AG10803 (cell line): Measurements from ENCODE around the gene PARD3.

Experiments
- DNase-seq: peaks from one replicate; pipeline ENCODE4 v3.0.0; 2010; ENCODE audit warnings: low read depth
- H3K4me3 ChIP-seq: 2 replicates; pipeline ENCODE4 v1.5.1; 2011; ENCODE audit warnings: mild to moderate bottlenecking, low read length, control low read depth
- TF ChIP-seq, protein P1 (sequence below): conservative IDR thresholded peaks from 2 replicates; pipeline ENCODE4 v1.5.1; 2011; ENCODE audit warnings: mild to moderate bottlenecking, low read length, control low read depth, inconsistent platforms

PARD3 gene

DNA sequence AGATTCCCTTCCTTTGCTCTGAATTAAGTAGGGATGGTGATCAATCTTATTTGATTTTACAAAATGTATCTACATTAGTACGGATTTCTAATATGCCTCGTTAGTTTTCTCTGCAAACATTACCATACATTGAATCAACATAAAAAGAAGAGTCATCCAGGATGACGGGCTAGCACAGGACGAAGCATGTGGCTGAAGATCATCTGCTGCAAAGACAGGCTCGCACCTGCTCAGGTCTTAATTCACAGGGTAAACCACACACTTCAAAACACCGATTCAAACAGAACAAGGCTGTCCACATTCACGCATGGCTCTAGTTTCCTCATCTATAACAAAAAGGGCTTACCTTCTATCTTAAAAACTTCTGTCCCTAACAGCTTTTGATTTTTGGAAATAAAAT lies 323.0 kb downstream of the PARD3 start:
- TF ChIP-seq, protein P1, sequence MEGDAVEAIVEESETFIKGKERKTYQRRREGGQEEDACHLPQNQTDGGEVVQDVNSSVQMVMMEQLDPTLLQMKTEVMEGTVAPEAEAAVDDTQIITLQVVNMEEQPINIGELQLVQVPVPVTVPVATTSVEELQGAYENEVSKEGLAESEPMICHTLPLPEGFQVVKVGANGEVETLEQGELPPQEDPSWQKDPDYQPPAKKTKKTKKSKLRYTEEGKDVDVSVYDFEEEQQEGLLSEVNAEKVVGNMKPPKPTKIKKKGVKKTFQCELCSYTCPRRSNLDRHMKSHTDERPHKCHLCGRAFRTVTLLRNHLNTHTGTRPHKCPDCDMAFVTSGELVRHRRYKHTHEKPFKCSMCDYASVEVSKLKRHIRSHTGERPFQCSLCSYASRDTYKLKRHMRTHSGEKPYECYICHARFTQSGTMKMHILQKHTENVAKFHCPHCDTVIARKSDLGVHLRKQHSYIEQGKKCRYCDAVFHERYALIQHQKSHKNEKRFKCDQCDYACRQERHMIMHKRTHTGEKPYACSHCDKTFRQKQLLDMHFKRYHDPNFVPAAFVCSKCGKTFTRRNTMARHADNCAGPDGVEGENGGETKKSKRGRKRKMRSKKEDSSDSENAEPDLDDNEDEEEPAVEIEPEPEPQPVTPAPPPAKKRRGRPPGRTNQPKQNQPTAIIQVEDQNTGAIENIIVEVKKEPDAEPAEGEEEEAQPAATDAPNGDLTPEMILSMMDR = no peak
- no peak for DNase-seq
- H3K4me3 ChIP-seq = no peak overlapping the region

DNA sequence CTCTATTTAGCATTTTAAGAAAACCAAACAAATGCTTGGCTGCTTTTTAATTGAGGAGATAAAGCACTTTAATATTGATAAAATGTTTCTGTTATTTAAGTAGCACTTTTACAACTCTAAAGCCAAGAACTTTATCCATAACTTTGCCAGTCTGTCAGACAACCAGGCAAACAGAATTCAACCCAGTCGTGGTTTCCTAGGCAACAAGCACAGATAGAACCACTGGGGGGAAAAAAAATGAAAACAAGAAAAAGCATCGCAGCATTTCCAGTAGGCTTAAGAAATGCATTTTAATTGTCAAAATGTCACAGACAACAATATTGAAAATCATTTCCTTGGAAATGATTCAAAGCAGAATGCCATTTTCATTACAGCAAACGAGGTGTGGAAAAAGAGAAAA lies 323.4 kb downstream of the PARD3 start:
- TF ChIP-seq, protein P1 = no peak
- H3K4me3 ChIP-seq = no peak overlapping the region
- DNase-seq = no peak

DNA sequence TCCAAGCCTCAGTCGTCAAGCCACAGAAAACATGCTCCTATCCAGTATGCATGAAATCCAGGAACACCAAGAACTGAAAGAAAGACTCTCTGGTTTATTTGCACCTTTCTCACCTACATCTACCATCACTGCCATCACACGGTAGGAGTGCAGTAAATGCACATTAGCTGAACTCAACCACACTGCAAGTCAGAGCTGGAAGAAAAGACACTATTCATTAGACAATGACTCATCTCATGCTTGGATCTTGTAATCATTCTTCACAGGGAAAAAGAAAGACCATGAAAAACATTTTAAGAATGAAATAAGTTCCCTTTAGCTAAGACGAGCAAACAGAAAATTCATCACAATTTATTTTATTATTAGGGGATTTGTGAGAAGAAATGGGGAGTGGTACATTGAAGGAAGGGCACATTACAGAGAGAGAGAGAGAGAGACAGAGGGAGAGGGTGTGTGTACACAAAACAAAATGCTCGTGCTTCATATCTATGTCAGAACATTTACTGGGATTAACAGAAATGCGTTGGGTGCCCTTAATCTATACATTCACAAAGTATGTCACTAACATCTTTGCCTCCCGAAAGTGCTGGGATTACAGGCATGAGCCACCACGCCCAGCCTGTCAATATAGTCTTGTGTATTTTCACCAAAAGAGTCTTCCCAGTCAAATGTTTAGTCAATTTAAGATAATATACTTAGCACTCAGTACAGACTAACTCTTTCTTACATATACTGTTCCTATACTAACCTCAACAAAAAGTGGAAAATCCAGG lies 324.9 kb downstream of the PARD3 start:
- peak; percentile 42 for DNase-seq
- no peak overlapping the region for H3K4me3 ChIP-seq
- TF ChIP-seq, protein P1 = no peak

DNA sequence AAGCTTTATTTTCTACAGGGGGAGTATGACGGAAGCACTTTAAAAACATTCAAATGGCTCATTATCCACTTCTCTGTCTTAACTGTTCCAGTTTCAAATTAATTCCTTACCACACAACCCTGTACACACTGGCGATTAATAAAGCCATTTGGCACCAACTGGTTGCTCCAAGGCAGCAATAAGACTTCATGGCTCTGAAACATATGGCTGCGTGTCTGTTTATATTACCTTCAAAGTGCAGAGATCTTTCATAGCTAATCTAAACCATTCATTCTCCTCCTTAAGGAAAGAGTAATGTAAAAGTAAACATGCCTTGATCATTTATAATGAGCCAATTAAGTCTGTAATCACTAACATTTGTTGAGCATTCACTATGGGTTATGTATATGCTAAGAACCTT lies 325.7 kb downstream of the PARD3 start:
- no peak overlapping the region for H3K4me3 ChIP-seq
- DNase-seq = no peak
- TF ChIP-seq, protein P1 = no peak

DNA sequence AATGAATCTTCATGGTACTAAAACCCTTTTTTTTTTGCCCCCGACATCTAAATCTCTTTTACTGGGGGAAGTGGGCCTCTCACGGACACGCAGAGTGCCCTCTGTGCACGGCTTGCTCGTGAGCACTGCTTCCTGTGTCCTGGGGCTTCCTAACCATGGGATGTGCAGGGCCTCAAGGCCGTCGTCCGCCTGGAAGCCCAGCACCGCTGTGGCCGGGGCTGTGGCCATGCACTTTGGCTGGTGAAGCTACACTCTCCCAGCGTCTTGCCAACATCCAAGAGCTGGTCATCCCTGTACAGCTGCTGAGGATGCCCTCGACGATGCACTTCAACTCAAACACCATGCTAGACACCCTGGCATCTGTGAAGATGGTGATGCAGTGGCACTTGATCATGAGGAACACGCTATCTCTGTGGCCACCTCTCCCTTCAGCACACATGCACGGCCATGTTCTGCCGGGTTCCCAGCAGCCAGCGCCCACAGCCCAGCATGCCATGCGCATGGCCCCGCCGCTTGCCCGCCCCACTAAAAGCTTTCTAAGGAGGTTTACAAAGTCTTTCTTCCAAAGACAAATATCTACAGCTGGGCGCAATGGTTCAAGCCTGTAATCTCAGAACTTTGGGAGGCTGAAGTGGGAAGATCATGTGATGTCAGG lies 326.5 kb downstream of the PARD3 start:
- no peak for DNase-seq
- TF ChIP-seq, protein P1 = no peak
- H3K4me3 ChIP-seq = no peak overlapping the region

DNA sequence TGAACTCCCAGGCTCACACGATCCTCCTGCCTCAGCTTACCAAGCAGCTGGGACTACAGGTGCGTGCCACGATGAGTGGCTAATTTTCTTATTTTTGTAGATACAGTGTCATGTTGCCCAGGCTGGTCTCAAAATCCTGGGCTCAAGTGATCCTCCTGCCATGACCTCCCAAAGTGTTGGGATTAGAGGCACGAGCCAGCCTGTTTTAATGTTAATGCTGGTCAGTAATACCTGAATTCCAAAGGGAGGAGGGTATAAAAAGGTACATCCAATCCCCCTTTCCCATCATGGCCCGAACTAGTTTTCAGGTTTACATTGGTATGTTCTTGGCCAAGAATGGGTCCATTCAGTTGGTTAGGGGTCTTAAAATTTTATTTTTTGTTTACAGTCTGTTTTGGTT lies 329.1 kb downstream of the PARD3 start:
- no peak for DNase-seq
- H3K4me3 ChIP-seq = no peak overlapping the region
- TF ChIP-seq, protein P1 = no peak

DNA sequence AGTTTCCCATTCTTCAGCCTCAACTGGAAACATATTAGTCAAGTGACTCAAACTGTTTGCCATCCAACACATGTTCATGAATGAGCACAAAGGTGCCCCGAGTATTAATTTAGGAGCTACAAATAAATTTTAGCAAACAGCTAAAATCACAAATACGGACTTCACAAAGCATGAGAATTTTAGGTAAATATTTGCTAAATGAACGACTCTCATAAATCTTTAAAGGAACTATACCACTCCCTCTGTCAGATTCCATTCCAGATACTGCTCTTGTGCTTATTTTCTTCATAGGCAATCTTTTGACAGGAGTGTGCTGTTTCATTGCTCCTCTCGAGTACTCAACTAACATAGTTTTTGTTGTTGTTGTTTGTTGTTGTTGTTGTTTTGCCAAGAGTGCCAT lies 330.9 kb downstream of the PARD3 start:
- no peak for DNase-seq
- TF ChIP-seq, protein P1 = no peak

More for the DNA sequence above, 330.9 kb downstream of the PARD3 start:
- no peak overlapping the region for H3K4me3 ChIP-seq
